Lower leg skin (tissue), 3 donors: ENCODE data around the gene PTCH2.

Experiments used
- POLR2A ChIP-seq, 2 donors: fragments of 450-650 bp; IDR thresholded peaks; one replicate each; pipeline ENCODE4 v1.6.1; 2016 to 2017; ENCODE audit warnings: antibody characterized with exemption in 2 of 2, mild to moderate bottlenecking in 1 of 2, moderate library complexity in 1 of 2
- TF ChIP-seq, protein P1 (sequence below), 3 donors: fragments of 450-650 bp; IDR thresholded peaks; one replicate each; pipeline ENCODE4 v1.5.1; 2016; ENCODE audit warnings: antibody characterized with exemption in 3 of 3, mild to moderate bottlenecking in 3 of 3, moderate library complexity in 2 of 3

DNA sequence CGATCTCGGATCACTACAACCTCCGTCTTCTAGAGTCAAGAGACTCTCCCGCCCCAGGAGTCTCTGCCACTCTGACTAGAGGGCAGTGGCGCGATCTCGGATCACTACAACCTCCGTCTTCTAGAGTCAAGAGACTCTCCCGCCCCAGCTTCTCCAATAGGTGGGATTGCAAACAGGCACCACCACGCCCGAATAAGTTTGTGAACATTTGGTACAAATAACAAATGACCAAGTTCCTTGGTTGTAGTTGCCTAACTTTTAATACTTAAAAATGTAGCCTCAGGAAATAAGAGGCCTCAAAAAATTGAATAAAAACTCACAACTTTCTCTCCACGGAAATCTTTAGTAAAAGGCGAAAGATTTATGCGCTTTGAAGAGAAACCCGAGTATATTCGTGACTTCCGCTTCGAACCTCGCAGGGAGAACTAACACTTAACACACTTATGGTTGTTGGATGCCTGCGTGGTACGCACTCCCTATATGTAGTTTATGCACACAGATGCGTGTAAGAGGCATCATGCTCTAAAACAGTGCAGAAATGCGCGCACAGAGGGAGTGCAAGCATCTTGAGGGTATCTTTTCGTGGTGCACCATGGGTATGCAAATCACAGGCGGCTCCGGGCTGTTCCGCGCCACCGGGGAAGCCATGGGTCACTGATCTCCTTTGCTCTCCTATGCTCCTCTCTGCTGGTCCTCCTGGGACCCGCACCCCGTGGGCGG lies 23.3 kb downstream of the PTCH2 start:
- TF ChIP-seq, protein P1, sequence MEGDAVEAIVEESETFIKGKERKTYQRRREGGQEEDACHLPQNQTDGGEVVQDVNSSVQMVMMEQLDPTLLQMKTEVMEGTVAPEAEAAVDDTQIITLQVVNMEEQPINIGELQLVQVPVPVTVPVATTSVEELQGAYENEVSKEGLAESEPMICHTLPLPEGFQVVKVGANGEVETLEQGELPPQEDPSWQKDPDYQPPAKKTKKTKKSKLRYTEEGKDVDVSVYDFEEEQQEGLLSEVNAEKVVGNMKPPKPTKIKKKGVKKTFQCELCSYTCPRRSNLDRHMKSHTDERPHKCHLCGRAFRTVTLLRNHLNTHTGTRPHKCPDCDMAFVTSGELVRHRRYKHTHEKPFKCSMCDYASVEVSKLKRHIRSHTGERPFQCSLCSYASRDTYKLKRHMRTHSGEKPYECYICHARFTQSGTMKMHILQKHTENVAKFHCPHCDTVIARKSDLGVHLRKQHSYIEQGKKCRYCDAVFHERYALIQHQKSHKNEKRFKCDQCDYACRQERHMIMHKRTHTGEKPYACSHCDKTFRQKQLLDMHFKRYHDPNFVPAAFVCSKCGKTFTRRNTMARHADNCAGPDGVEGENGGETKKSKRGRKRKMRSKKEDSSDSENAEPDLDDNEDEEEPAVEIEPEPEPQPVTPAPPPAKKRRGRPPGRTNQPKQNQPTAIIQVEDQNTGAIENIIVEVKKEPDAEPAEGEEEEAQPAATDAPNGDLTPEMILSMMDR (IDR thresholded peaks at IDR 0.05), result no peak
- TF ChIP-seq POLR2A (IDR thresholded peaks at IDR 0.05), result peak in 1 of 2 donors; percentile 58
